ENCODE results near the gene SUPT3H.

The SUPT3H gene

DNA sequence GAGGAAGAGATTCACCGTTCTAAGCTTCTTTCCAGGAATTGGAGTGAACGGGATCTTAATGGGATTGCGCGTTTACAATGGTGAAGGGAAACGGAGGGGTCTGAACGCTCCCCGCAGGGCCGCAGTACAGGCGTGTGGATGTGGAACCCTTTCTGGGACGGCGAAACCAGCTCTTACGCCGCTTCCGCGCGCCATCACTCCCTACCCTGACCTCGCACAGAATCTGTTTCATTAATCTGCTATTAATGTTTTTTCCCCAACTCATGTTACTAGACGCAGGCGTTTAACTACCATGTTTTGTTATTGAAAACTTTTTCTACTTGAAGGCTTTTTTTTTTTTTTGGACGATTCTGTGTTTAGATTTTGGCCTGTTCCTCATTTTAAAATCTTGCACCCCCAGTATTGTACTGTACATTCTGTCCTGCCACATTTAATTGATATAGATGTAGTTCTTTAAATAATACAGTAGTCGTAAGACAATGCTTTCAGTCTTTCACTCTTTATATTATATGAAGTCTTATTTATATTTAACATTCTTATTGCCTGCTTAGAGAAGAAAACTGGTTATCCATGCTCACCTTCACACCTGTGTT, 696 bp upstream of the SUPT3H start:
- H3K4me3 ChIP-seq (ENCODE audit: low read length) = peak overlapping the region; percentile 80
- H3K4me1 ChIP-seq (ENCODE audit: control insufficient read depth, insufficient read depth, low read length) = peaks cover 7% of the 10 kb centered on the region
- no peaks in the 10 kb centered on the region for H3K27me3 ChIP-seq (ENCODE audit: control insufficient read depth, insufficient read depth, low read length)

DNA sequence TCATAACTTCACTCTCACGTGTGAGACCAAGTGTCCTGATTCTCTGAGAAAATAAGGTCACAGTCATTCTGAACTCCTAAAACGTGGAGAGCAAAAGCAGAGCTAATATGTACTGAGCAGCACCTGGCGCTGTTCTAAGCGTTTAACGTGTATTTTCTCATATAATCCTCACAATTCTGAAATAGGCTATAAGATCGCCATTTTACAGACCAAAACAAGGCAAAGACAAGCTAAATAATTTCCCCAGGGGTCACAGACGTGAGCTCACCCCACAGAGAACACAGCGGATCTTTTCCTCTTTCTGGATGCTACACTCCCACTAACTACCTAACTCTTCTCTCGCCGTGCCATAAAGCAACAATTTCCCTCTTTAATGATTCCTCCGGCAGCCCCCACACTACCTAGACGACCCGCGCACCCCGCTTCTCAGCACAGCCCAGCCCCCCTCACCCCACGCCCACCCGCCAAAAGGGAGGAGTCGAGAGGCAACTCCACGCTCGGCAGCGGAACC, 636 bp downstream of the SUPT3H start:
- Histone ChIP-seq H3K36me3 (ENCODE audit: control insufficient read depth, insufficient read depth, low read length) (no peaks in the 10 kb centered on the region), H3K4me3 (ENCODE audit: low read length) (peak overlapping the region; percentile 80), H3K9me3 (ENCODE audit: control insufficient read depth, low read length) (no peaks in the 10 kb centered on the region), H3K4me1 (ENCODE audit: control insufficient read depth, insufficient read depth, low read length) (peaks cover 7% of the 10 kb centered on the region), H3K9ac (ENCODE audit: low read length) (peak overlapping the region; percentile 97), H3K27me3 (ENCODE audit: control insufficient read depth, insufficient read depth, low read length) (no peaks in the 10 kb centered on the region)

More for the DNA sequence above, 696 bp upstream of the SUPT3H start:
- no peaks in the 10 kb centered on the region for H3K9me3 ChIP-seq (ENCODE audit: control insufficient read depth, low read length)
- no peaks in the 10 kb centered on the region for H3K36me3 ChIP-seq (ENCODE audit: control insufficient read depth, insufficient read depth, low read length)
- H3K9ac ChIP-seq (ENCODE audit: low read length) = peak overlapping the region; percentile 97

DNA sequence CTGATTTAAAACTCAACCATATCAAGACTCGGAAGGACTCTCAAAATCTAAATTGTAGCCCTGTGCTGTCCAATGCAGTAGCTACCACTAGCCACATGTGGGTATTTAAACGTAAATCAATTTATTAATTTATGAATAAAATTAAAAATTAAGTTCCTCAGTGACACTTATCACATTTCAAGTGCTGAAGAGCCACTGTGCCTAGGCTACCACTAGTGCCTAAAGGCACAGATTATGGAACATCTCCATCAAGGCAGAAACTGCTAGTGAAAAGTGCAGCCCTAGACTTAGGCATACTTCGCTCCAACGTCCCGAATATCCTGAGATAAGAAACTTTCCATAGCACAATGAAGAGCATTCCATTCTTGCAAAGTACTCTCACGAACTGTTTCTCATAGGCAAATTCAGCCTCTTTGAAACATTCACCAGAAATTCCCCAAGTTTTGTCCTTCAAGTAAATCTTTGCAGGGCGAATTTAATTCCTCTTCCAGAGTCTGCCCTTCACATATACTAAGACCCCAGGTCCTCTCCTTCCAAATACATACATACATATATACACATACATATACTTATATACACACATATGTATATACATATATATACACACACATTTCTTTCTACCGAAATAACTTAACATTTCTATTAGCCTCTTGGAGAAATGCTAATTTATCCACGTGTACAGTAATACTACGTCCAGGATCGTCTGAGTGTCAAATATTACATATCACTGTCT, 1.3 kb downstream of the SUPT3H start:
- peak overlapping the region; percentile 80 for H3K4me3 ChIP-seq (ENCODE audit: low read length)
- no peaks in the 10 kb centered on the region for H3K36me3 ChIP-seq (ENCODE audit: control insufficient read depth, insufficient read depth, low read length)
- H3K9ac ChIP-seq (ENCODE audit: low read length) = peak overlapping the region; percentile 97
- peaks cover 7% of the 10 kb centered on the region for H3K4me1 ChIP-seq (ENCODE audit: control insufficient read depth, insufficient read depth, low read length)
- H3K9me3 ChIP-seq (ENCODE audit: control insufficient read depth, low read length) = no peaks in the 10 kb centered on the region
- no peaks in the 10 kb centered on the region for H3K27me3 ChIP-seq (ENCODE audit: control insufficient read depth, insufficient read depth, low read length)

DNA sequence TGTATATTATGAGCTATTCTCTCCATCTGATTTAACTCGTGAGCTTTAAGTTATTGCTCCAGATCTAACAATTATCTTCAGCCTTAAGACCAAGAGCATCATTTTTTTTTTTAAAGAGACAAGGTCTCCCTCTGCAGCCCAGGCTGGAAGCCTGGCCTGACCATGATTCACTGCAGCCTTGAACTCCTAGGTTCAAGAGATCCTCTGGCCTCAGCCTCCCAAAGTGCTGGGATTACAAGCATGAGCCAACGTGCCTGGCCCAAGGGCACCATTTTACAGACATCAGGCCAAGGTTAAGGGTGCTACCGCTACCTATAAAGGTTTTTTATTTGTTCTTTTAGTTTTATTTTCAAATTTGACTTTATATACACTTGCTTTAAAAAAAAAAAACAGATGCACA, 2.3 kb downstream of the SUPT3H start:
- H3K4me1 ChIP-seq (ENCODE audit: control insufficient read depth, insufficient read depth, low read length) = peaks cover 7% of the 10 kb centered on the region
- H3K9me3 ChIP-seq (ENCODE audit: control insufficient read depth, low read length) = no peaks in the 10 kb centered on the region
- no peak overlapping the region for H3K9ac ChIP-seq (ENCODE audit: low read length)
- H3K27me3 ChIP-seq (ENCODE audit: control insufficient read depth, insufficient read depth, low read length) = no peaks in the 10 kb centered on the region
- no peak overlapping the region for H3K4me3 ChIP-seq (ENCODE audit: low read length)
- no peaks in the 10 kb centered on the region for H3K36me3 ChIP-seq (ENCODE audit: control insufficient read depth, insufficient read depth, low read length)

DNA sequence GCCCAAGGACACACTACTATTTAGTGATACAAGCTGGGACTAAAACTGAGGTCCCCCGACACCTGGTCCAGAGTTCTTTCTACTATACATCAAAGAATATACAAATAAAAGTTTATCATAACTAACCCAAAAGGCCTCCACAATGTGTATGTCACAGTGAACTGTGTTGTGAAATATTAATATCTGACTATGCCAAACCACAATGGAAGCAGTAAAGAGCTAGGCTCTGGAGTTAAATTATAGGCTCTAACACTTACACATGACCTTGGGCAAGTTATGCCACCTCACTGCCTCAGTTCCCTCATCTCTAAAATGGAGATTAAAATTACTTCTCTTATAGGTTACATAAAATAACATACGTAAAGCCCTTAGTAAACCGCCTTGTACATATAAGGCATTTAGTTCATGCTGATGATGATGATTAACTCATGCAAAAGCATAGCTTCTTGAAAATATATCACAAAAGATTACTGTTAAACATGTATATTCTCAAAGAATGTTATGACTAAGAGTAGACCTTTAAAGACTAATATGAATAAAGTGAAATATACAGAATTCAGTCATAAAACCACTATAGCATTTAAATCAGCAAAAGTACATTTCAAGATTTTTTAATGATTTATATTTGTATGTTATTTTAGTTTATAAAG, 5.7 kb downstream of the SUPT3H start:
- Histone ChIP-seq H3K27me3 (ENCODE audit: control insufficient read depth, insufficient read depth, low read length) (no peaks in the 10 kb centered on the region), H3K9ac (ENCODE audit: low read length) (no peak overlapping the region), H3K4me1 (ENCODE audit: control insufficient read depth, insufficient read depth, low read length) (no peaks in the 10 kb centered on the region), H3K36me3 (ENCODE audit: control insufficient read depth, insufficient read depth, low read length) (no peaks in the 10 kb centered on the region), H3K9me3 (ENCODE audit: control insufficient read depth, low read length) (no peaks in the 10 kb centered on the region), H3K4me3 (ENCODE audit: low read length) (no peak overlapping the region)

DNA sequence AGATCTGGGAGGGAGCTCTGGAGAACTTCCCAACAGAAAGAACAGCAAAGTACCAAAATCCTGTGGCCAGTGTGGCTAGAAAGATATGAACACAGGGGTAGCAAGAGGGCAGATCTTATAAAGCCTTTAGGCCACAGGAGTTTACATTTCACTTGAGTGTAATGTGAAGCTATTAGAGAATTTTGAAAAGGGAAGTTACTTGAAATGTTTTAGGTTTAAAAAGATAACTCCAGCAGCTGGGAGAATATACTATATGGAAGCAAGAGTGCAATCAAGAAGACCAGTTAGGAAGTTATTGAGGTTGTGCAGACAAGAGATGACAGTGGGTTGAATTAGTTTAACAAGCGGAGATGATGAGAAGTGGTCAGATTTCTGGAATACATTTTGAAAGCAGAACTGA, 7.9 kb downstream of the SUPT3H start:
- H3K4me3 ChIP-seq (ENCODE audit: low read length) = no peak overlapping the region
- no peaks in the 10 kb centered on the region for H3K4me1 ChIP-seq (ENCODE audit: control insufficient read depth, insufficient read depth, low read length)
- no peak overlapping the region for H3K9ac ChIP-seq (ENCODE audit: low read length)
- no peaks in the 10 kb centered on the region for H3K27me3 ChIP-seq (ENCODE audit: control insufficient read depth, insufficient read depth, low read length)
- H3K9me3 ChIP-seq (ENCODE audit: control insufficient read depth, low read length) = no peaks in the 10 kb centered on the region
- H3K36me3 ChIP-seq (ENCODE audit: control insufficient read depth, insufficient read depth, low read length) = no peaks in the 10 kb centered on the region

DNA sequence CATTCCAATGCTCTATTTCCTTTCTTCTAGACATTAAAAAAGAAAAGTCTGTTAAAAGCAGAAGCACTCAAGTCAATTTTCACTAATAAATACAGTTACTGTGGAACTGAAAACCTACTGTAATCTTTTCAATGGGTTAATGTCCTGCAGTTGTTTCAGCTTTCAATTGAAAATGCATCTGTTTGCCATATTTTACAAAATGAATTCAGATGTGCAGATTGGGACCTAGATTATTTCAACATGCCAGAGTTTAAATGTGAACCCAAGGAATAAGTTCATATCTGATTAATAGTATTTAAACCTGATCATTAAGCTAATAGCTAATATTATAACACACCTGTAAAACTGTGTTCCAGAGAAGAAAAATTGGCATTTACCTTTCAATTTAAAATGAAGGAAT, 9.7 kb downstream of the SUPT3H start:
- Histone ChIP-seq H3K4me3 (ENCODE audit: low read length) (no peak overlapping the region), H3K4me1 (ENCODE audit: control insufficient read depth, insufficient read depth, low read length) (no peaks in the 10 kb centered on the region), H3K27me3 (ENCODE audit: control insufficient read depth, insufficient read depth, low read length) (no peaks in the 10 kb centered on the region), H3K9me3 (ENCODE audit: control insufficient read depth, low read length) (no peaks in the 10 kb centered on the region), H3K36me3 (ENCODE audit: control insufficient read depth, insufficient read depth, low read length) (no peaks in the 10 kb centered on the region), H3K9ac (ENCODE audit: low read length) (no peak overlapping the region)

DNA sequence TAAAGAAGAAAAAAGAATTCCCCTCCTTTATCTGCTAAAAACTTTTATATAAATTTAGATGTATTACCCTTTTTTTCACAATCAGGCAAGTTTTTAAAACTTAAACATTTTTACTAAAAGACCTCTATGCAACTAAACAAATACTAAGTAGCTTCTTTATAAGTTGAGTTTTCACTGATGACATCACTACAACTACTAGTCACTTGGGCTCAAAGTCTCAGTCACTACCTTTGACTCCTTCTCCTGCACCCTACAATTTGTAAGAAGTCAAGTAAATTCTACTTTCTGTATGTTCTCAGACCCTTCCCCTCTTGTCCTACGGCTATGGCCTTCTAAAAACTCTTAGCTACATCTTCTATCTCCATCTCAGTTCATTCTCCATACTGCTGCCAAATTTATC, 11.2 kb downstream of the SUPT3H start:
- Histone ChIP-seq H3K9me3 (ENCODE audit: control insufficient read depth, low read length) (no peaks in the 10 kb centered on the region), H3K36me3 (ENCODE audit: control insufficient read depth, insufficient read depth, low read length) (no peaks in the 10 kb centered on the region), H3K27me3 (ENCODE audit: control insufficient read depth, insufficient read depth, low read length) (no peaks in the 10 kb centered on the region), H3K4me1 (ENCODE audit: control insufficient read depth, insufficient read depth, low read length) (no peaks in the 10 kb centered on the region), H3K4me3 (ENCODE audit: low read length) (no peak overlapping the region), H3K9ac (ENCODE audit: low read length) (no peak overlapping the region)

DNA sequence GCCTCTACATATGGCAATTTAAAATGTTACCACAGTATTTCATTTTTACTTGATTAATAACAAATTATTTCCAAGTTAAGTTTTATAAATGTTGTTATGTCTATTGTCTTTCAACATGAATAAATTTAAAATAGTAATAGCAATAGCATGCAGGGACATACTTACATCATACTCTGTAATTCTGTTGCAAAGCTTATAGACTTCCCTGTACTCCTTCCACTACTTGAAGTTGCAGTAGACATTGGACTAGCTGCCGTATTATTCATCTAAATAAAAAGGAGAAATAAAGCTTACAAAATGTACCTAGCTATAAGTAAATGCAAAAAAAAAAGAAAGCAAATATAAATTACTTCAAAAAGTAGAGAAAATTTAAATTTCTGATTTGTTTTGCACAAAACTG, 12.7 kb downstream of the SUPT3H start:
- Histone ChIP-seq H3K9ac (ENCODE audit: low read length) (no peak overlapping the region), H3K4me3 (ENCODE audit: low read length) (no peak overlapping the region), H3K36me3 (ENCODE audit: control insufficient read depth, insufficient read depth, low read length) (no peaks in the 10 kb centered on the region), H3K4me1 (ENCODE audit: control insufficient read depth, insufficient read depth, low read length) (no peaks in the 10 kb centered on the region), H3K9me3 (ENCODE audit: control insufficient read depth, low read length) (no peaks in the 10 kb centered on the region), H3K27me3 (ENCODE audit: control insufficient read depth, insufficient read depth, low read length) (no peaks in the 10 kb centered on the region)

DNA sequence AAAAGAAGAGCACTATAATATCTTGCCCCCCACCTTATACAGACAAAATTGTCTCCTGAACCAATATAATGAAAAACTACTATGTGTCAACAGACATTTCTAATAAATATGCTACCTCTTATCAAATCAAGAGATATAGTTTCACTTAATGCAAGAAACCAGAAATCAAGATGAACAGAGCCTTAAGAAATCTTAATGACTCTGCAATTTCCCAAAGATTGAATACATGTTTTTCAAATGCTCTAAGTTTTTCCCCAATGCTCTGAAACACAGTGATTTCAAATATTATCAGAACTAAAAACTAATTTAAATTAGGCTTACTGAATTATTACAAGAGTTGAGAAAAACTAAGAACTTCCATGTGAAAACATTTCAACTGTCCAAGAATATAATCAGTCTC, 13.3 kb downstream of the SUPT3H start:
- Histone ChIP-seq H3K9me3 (ENCODE audit: control insufficient read depth, low read length) (no peaks in the 10 kb centered on the region), H3K27me3 (ENCODE audit: control insufficient read depth, insufficient read depth, low read length) (no peaks in the 10 kb centered on the region), H3K9ac (ENCODE audit: low read length) (no peak overlapping the region), H3K4me3 (ENCODE audit: low read length) (no peak overlapping the region), H3K36me3 (ENCODE audit: control insufficient read depth, insufficient read depth, low read length) (no peaks in the 10 kb centered on the region), H3K4me1 (ENCODE audit: control insufficient read depth, insufficient read depth, low read length) (no peaks in the 10 kb centered on the region)

DNA sequence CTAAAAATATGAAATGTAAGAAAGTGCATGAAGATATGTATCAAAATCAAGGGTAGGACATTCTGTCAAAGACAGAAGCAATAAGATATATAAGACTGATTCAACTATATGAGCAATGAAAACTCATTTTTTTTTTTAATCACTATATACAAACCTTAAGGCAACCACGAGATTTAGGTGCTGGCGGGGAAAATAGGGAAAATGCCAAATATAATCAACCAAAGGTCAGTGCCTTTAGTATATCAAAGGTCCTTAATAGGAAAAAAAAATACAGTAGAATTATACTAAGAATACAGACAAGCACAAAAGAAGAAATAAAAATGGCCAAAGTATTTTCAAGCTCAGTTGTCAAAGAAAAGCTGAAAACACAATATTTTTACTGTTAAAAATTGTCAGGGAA, 24.1 kb downstream of the SUPT3H start:
- no peaks in the 10 kb centered on the region for H3K4me1 ChIP-seq (ENCODE audit: control insufficient read depth, insufficient read depth, low read length)
- H3K4me3 ChIP-seq (ENCODE audit: low read length) = no peak overlapping the region
- no peak overlapping the region for H3K9ac ChIP-seq (ENCODE audit: low read length)
- H3K27me3 ChIP-seq (ENCODE audit: control insufficient read depth, insufficient read depth, low read length) = no peaks in the 10 kb centered on the region
- no peaks in the 10 kb centered on the region for H3K9me3 ChIP-seq (ENCODE audit: control insufficient read depth, low read length)
- no peaks in the 10 kb centered on the region for H3K36me3 ChIP-seq (ENCODE audit: control insufficient read depth, insufficient read depth, low read length)

DNA sequence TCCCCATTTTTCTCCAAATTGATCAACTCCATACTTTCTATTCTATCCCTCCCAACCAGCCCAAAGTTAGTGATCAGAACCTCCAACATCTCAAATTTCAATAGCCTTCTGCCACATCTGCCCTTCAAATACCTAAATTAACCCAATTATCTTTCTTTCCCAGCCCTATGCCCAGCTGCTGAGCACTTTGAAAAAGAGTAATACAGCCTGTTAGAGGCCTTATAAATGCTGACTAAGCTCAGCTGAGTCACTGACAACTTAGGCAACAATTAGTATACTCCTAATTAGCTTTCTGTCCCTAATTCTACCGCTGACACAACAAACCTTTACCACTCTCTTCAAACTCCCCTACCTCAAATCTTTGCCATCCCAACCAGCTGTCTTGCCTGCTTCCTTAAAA, 26.1 kb downstream of the SUPT3H start:
- Histone ChIP-seq H3K27me3 (ENCODE audit: control insufficient read depth, insufficient read depth, low read length) (no peaks in the 10 kb centered on the region), H3K36me3 (ENCODE audit: control insufficient read depth, insufficient read depth, low read length) (no peaks in the 10 kb centered on the region), H3K4me3 (ENCODE audit: low read length) (no peak overlapping the region), H3K4me1 (ENCODE audit: control insufficient read depth, insufficient read depth, low read length) (no peaks in the 10 kb centered on the region), H3K9me3 (ENCODE audit: control insufficient read depth, low read length) (no peaks in the 10 kb centered on the region), H3K9ac (ENCODE audit: low read length) (no peak overlapping the region)

Measured in mucosa of stomach (tissue), 1 donor.